ENCODE measurements around the gene ADAMTSL3.

DNA sequence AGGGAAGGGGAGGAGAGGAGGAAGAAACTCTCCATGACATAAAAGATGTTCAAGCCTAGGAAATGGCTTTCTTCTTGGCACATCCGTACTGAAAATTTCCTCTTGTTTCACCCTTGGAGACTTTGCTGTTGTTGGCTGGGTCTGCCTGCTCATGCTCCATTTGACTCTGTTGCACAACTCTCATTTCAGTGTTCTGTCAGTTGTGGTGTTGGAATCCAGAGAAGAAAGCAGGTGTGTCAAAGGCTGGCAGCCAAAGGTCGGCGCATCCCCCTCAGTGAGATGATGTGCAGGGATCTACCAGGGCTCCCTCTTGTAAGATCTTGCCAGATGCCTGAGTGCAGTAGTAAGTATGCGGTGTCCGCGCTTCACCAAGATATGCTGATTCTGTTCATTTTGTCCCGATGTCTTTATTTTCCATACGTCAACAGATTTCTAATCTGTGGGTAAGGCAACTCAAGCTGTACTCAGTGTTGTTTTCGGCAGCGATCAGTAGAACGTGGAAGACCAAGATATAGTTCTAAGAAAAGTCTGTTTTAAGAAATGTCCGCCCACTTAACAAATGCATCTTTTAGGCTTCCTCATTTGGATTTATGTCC lies 316.5 kb downstream of the ADAMTSL3 start:
- TF ChIP-seq, protein P1, sequence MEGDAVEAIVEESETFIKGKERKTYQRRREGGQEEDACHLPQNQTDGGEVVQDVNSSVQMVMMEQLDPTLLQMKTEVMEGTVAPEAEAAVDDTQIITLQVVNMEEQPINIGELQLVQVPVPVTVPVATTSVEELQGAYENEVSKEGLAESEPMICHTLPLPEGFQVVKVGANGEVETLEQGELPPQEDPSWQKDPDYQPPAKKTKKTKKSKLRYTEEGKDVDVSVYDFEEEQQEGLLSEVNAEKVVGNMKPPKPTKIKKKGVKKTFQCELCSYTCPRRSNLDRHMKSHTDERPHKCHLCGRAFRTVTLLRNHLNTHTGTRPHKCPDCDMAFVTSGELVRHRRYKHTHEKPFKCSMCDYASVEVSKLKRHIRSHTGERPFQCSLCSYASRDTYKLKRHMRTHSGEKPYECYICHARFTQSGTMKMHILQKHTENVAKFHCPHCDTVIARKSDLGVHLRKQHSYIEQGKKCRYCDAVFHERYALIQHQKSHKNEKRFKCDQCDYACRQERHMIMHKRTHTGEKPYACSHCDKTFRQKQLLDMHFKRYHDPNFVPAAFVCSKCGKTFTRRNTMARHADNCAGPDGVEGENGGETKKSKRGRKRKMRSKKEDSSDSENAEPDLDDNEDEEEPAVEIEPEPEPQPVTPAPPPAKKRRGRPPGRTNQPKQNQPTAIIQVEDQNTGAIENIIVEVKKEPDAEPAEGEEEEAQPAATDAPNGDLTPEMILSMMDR (IDR thresholded peaks at IDR 0.05; ENCODE audit: insufficient read depth, low read length, poor library complexity, severe bottlenecking), result no peak
- no peak for TF ChIP-seq EZH2phosphoT487 (conservative IDR thresholded peaks at IDR 0.05; ENCODE audit: low read length)

Measured in SU-DHL-6 (cell line).